Testis (tissue), 2 donors: ENCODE measurements around the gene CDH23.

Experiments used
- POLR2A ChIP-seq: fragments of 450-650 bp; IDR thresholded peaks from one replicate; pipeline ENCODE4 v1.6.1; 2017; ENCODE audit warnings: antibody characterized with exemption, mild to moderate bottlenecking, moderate library complexity
- TF ChIP-seq, protein P1 (sequence below), 3 experiments: fragments of 450-650 bp in 2 of 3; fragments of 200-600 bp in 1 of 3; sonication (generic) in 1 of 3; IDR thresholded peaks; one replicate each; pipeline ENCODE4 v1.5.1; 2016 to 2019; ENCODE audit warnings: antibody characterized with exemption in 3 of 3, mild to moderate bottlenecking in 2 of 3, moderate library complexity in 1 of 3

DNA sequence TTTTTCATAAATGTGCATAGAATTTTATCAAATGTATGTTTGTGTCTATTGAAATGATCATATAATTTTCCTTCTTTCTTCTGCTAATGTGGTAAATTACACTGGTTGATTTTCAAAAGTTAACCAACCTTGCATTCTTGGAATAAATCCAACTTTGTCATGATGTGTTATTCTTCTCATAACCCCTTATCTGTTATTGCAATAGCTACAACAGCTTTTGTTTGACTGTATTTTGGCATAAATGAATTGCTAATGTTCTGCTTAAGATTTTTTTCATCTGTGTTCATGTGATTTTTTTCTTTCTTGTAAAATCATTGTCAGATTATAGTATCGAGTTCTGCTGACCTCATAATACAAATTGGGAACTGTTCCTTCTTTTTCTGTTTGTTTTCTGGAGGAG lies 17.6 kb downstream of the CDH23 start:
- no peak for TF ChIP-seq POLR2A
- TF ChIP-seq, protein P1, sequence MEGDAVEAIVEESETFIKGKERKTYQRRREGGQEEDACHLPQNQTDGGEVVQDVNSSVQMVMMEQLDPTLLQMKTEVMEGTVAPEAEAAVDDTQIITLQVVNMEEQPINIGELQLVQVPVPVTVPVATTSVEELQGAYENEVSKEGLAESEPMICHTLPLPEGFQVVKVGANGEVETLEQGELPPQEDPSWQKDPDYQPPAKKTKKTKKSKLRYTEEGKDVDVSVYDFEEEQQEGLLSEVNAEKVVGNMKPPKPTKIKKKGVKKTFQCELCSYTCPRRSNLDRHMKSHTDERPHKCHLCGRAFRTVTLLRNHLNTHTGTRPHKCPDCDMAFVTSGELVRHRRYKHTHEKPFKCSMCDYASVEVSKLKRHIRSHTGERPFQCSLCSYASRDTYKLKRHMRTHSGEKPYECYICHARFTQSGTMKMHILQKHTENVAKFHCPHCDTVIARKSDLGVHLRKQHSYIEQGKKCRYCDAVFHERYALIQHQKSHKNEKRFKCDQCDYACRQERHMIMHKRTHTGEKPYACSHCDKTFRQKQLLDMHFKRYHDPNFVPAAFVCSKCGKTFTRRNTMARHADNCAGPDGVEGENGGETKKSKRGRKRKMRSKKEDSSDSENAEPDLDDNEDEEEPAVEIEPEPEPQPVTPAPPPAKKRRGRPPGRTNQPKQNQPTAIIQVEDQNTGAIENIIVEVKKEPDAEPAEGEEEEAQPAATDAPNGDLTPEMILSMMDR (IDR thresholded peaks at IDR 0.05) = no peak
